PC-9 (cell line): ENCODE data around the gene TCAF1.

Experiments used
- CTCF ChIP-seq: fragments of 200-600 bp; sonication (generic); conservative IDR thresholded peaks from 2 replicates; pipeline ENCODE4 v1.6.1; 2017; ENCODE audit warnings: mixed run types, antibody characterized with exemption, mild to moderate bottlenecking, moderate library complexity
- EZH2 ChIP-seq: fragments of 200-600 bp; sonication (generic); IDR thresholded peaks from 2 replicates; pipeline ENCODE4 v1.8.0; 2017; ENCODE audit warnings: antibody characterized with exemption, low read depth

DNA sequence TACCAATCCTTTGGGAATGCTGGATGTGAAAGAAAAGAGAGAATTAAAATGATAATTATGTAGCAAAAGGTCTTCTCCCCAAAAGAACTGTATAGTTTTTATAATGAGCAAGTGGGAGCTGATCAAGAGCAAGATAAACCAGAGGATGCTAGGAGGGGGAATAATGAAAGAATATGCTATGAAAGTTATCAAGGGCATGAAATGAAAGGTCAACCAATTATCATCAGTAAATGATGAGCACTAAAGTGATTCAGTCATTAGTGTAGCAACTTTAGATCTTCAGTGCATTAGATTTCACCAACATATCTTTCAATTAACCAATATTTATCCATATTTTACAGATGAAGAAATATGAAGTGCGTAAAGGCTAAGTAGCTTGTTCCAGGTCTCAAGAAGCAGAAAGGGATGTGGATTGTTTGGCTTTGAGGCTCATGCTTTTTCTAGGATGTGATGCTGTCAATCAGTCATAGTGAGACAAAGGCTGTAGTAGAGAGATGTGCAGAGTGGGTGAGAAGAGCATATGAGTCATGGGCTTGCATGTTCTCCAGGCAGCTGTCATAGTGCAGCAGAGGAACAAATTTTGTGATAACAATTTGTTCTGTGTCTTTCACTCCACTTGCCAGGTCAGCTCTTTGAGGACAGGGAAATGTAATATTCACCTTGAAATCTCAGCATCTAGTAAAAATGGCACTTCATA lies 27.4 kb upstream of the TCAF1 start:
- TF ChIP-seq CTCF: no peak
- no peak for TF ChIP-seq EZH2
